GM12878 (cell line): ENCODE results near the gene INSYN2B. TPM values are rescaled to one million over a fixed set of nuclear protein-coding genes. Genes with fewer than 3 reads are reported as not detected.

Source experiments
- ATAC-seq: fragments of 200-7000 bp; cut with Tn5 transposase; 3 replicates; pipeline ENCODE4 v1.9.1; 2020; ENCODE audit warnings: mild to moderate bottlenecking, moderate library complexity
- BruUV-seq: library from RNA; stranded (reverse); fragments of 400-500 nt; replicated peaks from 2 replicates; lab custom pipeline; 2021; lab: Mats Ljungman, UMichigan
- CTCF ChIA-PET: fragments of 300-600 bp; sonication (Branson Sonifier 250); formaldehyde crosslinking; extraction: SDS; loops from one replicate; lab custom pipeline; 2021; ENCODE audit warnings: inconsistent platforms; lab: Yijun Ruan, JAX
- POLR2A ChIA-PET: fragments of 350-600 bp; formaldehyde crosslinking; extraction: SDS; loops from one replicate; lab custom pipeline; 2021; ENCODE audit warnings: inconsistent platforms; lab: Charles Lee
- RAD21 ChIA-PET: fragments of 300-600 bp; sonication (Branson Sonifier 250); formaldehyde crosslinking; loops from one replicate; lab custom pipeline; 2023; ENCODE audit warnings: antibody characterized with exemption; ENCODE audit not compliant: unreplicated experiment; lab: Charles Lee
- SMC1A ChIA-PET: fragments of 300-600 bp; sonication (Branson Sonifier 250); formaldehyde crosslinking; loops from one replicate; lab custom pipeline; 2023; ENCODE audit not compliant: unreplicated experiment, uncharacterized antibody; lab: Charles Lee
- DNase-seq: peaks from one replicate; pipeline ENCODE4 v3.0.0-alpha.2; 2011; ENCODE audit warnings: low read depth, low spot score
- FAIRE-seq: peaks from 3 replicates; lab custom pipeline; 2011; peaks lifted over from hg19 to GRCh38; lab: Jason Lieb, UNC
- H2AFZ ChIP-seq: 2 replicates; pipeline ENCODE4 v1.6.0; 2011; ENCODE audit warnings: low read depth, low read length, control low read depth; ENCODE audit not compliant: control insufficient read depth
- H3K27ac ChIP-seq: 2 replicates; pipeline ENCODE4 v1.5.1; 2011; ENCODE audit warnings: control low read depth; ENCODE audit not compliant: control insufficient read depth, insufficient read depth
- H3K27me3 ChIP-seq, 2 experiments: replicated peaks in 1 of 2; 2 replicates each; pipeline versions ENCODE4 v1.6.0 to v1.6.1; 2011; ENCODE audit warnings: low read length in 1 of 2; ENCODE audit not compliant: control insufficient read depth in 2 of 2, insufficient read depth in 2 of 2
- H3K36me3 ChIP-seq, 2 experiments: 2 replicates each; pipeline ENCODE4 v1.5.1; 2011; ENCODE audit warnings: low read length in 1 of 2; ENCODE audit not compliant: control insufficient read depth in 2 of 2, insufficient read depth in 2 of 2
- H3K4me1 ChIP-seq: 2 replicates; pipeline ENCODE4 v1.6.1; 2011; ENCODE audit warnings: mild to moderate bottlenecking, low read length, moderate library complexity, mixed read lengths; ENCODE audit not compliant: control insufficient read depth, insufficient read depth
- H3K4me2 ChIP-seq: 2 replicates; pipeline ENCODE4 v1.6.0; 2011; ENCODE audit warnings: control low read depth; ENCODE audit not compliant: control insufficient read depth, insufficient read depth
- H3K4me3 ChIP-seq: fragments of 200-600 bp; sonication (generic); 2 replicates; pipeline ENCODE4 v1.5.1; 2016
- H3K79me2 ChIP-seq: 2 replicates; pipeline ENCODE4 v1.6.0; 2011; ENCODE audit warnings: low read length; ENCODE audit not compliant: control insufficient read depth, insufficient read depth
- H3K9ac ChIP-seq: 2 replicates; pipeline ENCODE4 v1.8.0; 2011; ENCODE audit warnings: low read length, control low read depth, mixed read lengths; ENCODE audit not compliant: control insufficient read depth, insufficient read depth
- H3K9me3 ChIP-seq: replicated peaks from 3 replicates; pipeline ENCODE4 v1.5.1; 2011; ENCODE audit warnings: mild to moderate bottlenecking, low read length; ENCODE audit not compliant: control insufficient read depth, insufficient read depth
- H4K20me1 ChIP-seq: 2 replicates; pipeline ENCODE4 v1.6.0; 2011; ENCODE audit not compliant: control insufficient read depth, insufficient read depth
- CBFB ChIP-seq: IDR thresholded peaks from 2 replicates; pipeline ENCODE4 v1.6.1; 2016; ENCODE audit warnings: antibody characterized with exemption, low read depth
- CHD4 ChIP-seq: fragments of 200-600 bp; sonication (generic); IDR thresholded peaks from 2 replicates; pipeline ENCODE4 v1.6.1; 2016; ENCODE audit warnings: mild to moderate bottlenecking
- EP300 ChIP-seq, 2 experiments: fragments of 150-350 bp in 1 of 2; IDR thresholded peaks; 2 replicates each; pipeline ENCODE4 v1.6.1; 2011 to 2012; ENCODE audit warnings: low read depth in 2 of 2, low read length in 2 of 2, borderline replicate concordance in 1 of 2, improper control_type of control experiment in 1 of 2, inconsistent platforms in 1 of 2; ENCODE audit not compliant: control insufficient read depth in 1 of 2
- JUNB ChIP-seq: IDR thresholded peaks from 2 replicates; pipeline ENCODE4 v1.6.1; 2016; ENCODE audit warnings: antibody characterized with exemption, mild to moderate bottlenecking
- MXI1 ChIP-seq: fragments of 150-350 bp; IDR thresholded peaks from 2 replicates; pipeline ENCODE4 v1.6.1; 2011; ENCODE audit warnings: low read depth, mild to moderate bottlenecking, inconsistent platforms, low read length, improper control_type of control experiment
- PBX3 ChIP-seq: IDR thresholded peaks from 2 replicates; pipeline ENCODE4 v1.6.1; 2011; ENCODE audit warnings: mild to moderate bottlenecking, low read depth, low read length, moderate library complexity; ENCODE audit not compliant: insufficient replicate concordance
- RAD51 ChIP-seq: fragments of 450-650 bp; IDR thresholded peaks from 2 replicates; pipeline ENCODE4 v1.6.1; 2016; ENCODE audit warnings: moderate library complexity, mild to moderate bottlenecking, inconsistent platforms
- SMAD1 ChIP-seq: fragments of 450-650 bp; IDR thresholded peaks from 2 replicates; pipeline ENCODE4 v1.6.1; 2018; ENCODE audit warnings: mild to moderate bottlenecking, low read depth; ENCODE audit not compliant: partially characterized antibody
- SREBF1 ChIP-seq: IDR thresholded peaks from 2 replicates; pipeline ENCODE4 v1.6.1; 2012; ENCODE audit warnings: mild to moderate bottlenecking, low read length
- SUZ12 ChIP-seq: fragments of 200-600 bp; sonication (generic); IDR thresholded peaks from one replicate; pipeline ENCODE4 v1.6.1; 2018; ENCODE audit warnings: antibody characterized with exemption, mild to moderate bottlenecking; ENCODE audit not compliant: unreplicated experiment
- YY1 ChIP-seq: IDR thresholded peaks from 2 replicates; pipeline ENCODE4 v1.6.1; 2011; ENCODE audit warnings: low read depth, mild to moderate bottlenecking, low read length
- ZNF687 ChIP-seq: fragments of 450-650 bp; IDR thresholded peaks from 2 replicates; pipeline ENCODE4 v1.6.1; 2017; ENCODE audit warnings: mild to moderate bottlenecking, moderate library complexity
- WGBS: methylation state at CpG from one replicate; pipeline ENCODE4 v1.1.6; 2016; ENCODE audit warnings: low lambda C conversion rate; ENCODE audit not compliant: insufficient replicate concordance, insufficient coverage; ENCODE audit errors: missing lambda C conversion rate; 5-methylcytosine and 5-hydroxymethylcytosine counted together
- in situ Hi-C: fragments of 300-500 bp; cut with MboI; formaldehyde crosslinking; loops from 9 replicates; pipeline ENCODE4 v1.14.3; 2018; ENCODE audit warnings: mixed read lengths
- intact Hi-C: fragments of 100-400 bp; cut with micrococcal nuclease; formaldehyde crosslinking; loops from one replicate; pipeline ENCODE4 v1.14.2; 2022; ENCODE audit not compliant: unreplicated experiment
- polyA plus RNA-seq, 11 experiments: library from polyadenylated mRNA; depleted of rRNA in 4 of 11; unstranded in 6 of 11; stranded (reverse) in 5 of 11; fragments of >200 nt; fragmentation: Nextera tagmentation in 4 of 11; fragmentation: Illumina TruSeq in 1 of 11; extraction: Ambion mirVana in 4 of 11; extraction: Trizol in 1 of 11; gene quantifications; 1 replicate in 1 of 11; 2 replicates in 10 of 11; pipeline versions ENCODE4 v1.2.1 to v1.2.3, GENCODE V29; 2011 to 2016; ENCODE audit warnings: inconsistent platforms in 2 of 11, missing spikeins in 2 of 11, low read depth in 1 of 11
- total RNA-seq, 4 experiments: library from RNA; depleted of rRNA in 3 of 4; stranded (reverse); fragments of >200 nt in 3 of 4; fragmentation: Illumina TruSeq in 1 of 4; extraction: Trizol in 1 of 4; gene quantifications; 2 replicates each; pipeline versions ENCODE4 v1.2.1 to v1.2.3, GENCODE V29; 2013 to 2021

The INSYN2B gene
- total and polyA plus RNA-seq, 10 of the 15 experiments (the other 5 are each of a cell fraction or from before 2014, with no cell fraction given) = 0.05 to 0.27 (median 0.13) TPM; not detected in 7

DNA sequence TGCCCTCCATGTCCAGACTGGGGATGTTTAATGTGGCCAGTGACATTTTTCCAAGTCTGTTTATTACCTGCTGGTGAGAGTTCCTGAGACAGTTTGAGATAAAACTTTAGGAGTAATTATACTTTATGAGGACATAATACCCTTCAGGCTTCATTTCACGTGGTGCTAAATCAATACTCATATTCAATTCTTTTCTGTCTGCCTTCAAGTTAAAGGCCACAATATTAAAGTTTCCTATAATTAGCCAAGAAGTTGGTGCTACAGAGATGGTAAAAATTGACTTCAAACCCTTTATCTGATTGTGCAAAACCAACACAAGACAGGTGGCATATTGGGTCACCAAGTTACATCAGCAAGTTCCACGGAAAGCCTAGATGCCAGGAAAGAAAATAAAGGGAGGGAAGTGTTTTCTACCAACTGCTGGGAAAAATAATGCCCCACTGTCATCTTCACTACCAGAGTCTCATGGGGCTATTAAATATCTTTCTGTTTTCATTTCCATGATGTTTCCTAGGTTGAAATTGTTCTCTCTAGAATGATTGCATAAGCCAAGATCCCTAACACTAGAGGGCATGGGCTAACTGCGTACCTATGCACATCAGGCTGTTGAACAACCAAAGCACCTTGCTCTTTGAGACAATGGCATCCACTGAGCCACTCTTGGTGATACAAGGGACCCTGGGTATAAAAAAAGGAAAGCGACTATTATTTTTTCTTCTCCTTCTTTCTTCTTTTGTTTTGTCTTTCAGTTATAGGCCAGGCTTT, 68.7 kb downstream of the INSYN2B start:
- no peak for FAIRE-seq
- intact Hi-C loops = no loop called here
- SMC1A ChIA-PET = no interaction called here

GRCh38 chr5:169910393-169910792, 69.9 kb downstream of the INSYN2B start:
- DNase-seq = no peak
- Histone ChIP-seq H3K36me3 (no peaks in the 10 kb centered on the region; a peak in 3 of 4 replicates), H3K9me3 (no peaks in the 10 kb centered on the region), H3K27ac (no peak overlapping the region), H2AFZ (no peak overlapping the region), H3K4me3 (no peak overlapping the region), H3K4me1 (no peaks in the 10 kb centered on the region), H3K27me3 (no peaks in the 10 kb centered on the region), H3K9ac (no peak overlapping the region), H3K4me2 (no peak overlapping the region), H3K79me2 (no peaks in the 10 kb centered on the region), H4K20me1 (0 out of 2 replicates have a peak, but pooled peaks cover 5% of the 10 kb centered on the region)
- TF ChIP-seq YY1 (no peak), SUZ12 (no peak), CHD4 (no peak), EP300 (IDR thresholded peaks at IDR 0.05; ENCODE audit: borderline replicate concordance in 1 of 2, control insufficient read depth in 1 of 2, low read depth in 2 of 2, low read length in 2 of 2) (no peak), PBX3 (no peak), RAD51 (no peak), SMAD1 (no peak), MXI1 (no peak), ZNF687 (no peak), SREBF1 (no peak), CBFB (no peak)
- no peak for FAIRE-seq
- ChIA-PET SMC1A (interaction anchor here (0.7 kb wide), 1 partner anchor 83 kb away, joined by 3 read pairs; no protein-coding TSS in a partner anchor), RAD21 (interaction anchor here (0.8 kb wide), 1 partner anchor 105 kb away, joined by 3 read pairs; no protein-coding TSS in a partner anchor), POLR2A (no interaction called here), CTCF (no interaction called here)
- WGBS = 82% methylated on average over 5 of the region's 5 CpGs
- intact Hi-C loops (no loop called here), in situ Hi-C loops (no loop called here)
- BruUV-seq = no TSS peak
- ATAC-seq = no peak

More for the DNA sequence above, 68.7 kb downstream of the INSYN2B start:
- H3K36me3 ChIP-seq = no peaks in the 10 kb centered on the region; a peak in 2 of 4 replicates
- H3K27ac ChIP-seq = no peak overlapping the region
- in situ Hi-C loops = no loop called here
- POLR2A ChIA-PET = no interaction called here
- 96% methylated on average over 4 of the region's 4 CpGs for WGBS
- no peak overlapping the region for H3K9ac ChIP-seq
- no peak overlapping the region for H3K4me3 ChIP-seq
- BruUV-seq = no TSS peak
- RAD21 ChIA-PET = no interaction called here
- no peak overlapping the region for H3K4me2 ChIP-seq
- no peaks in the 10 kb centered on the region for H3K79me2 ChIP-seq
- H3K4me1 ChIP-seq = no peaks in the 10 kb centered on the region
- H4K20me1 ChIP-seq = 0 out of 2 replicates have a peak, but pooled peaks cover 5% of the 10 kb centered on the region
- CTCF ChIA-PET = no interaction called here
- no peak for ATAC-seq
- no peak for DNase-seq
- no peak overlapping the region for H2AFZ ChIP-seq
- no peak for TF ChIP-seq JUNB
- H3K27me3 ChIP-seq = no peaks in the 10 kb centered on the region
- H3K9me3 ChIP-seq = no peaks in the 10 kb centered on the region
